Keratinocyte (primary cell): ENCODE data around the gene FGF7. TPM values are rescaled to one million over a fixed set of nuclear protein-coding genes. Genes with fewer than 3 reads are reported as not detected.
"Not testable (repeated sequence)": the region's sequence is repeated elsewhere in the genome, so short reads cannot be mapped to it uniquely, and the experiment has no call there.

ENCODE experiments used
- DNase-seq: peaks from one replicate; pipeline ENCODE4 v3.0.0-alpha.2; 2011; ENCODE audit warnings: low read depth, missing footprints, low spot score
- FAIRE-seq: peaks from 2 replicates; lab custom pipeline; 2011; peaks lifted over from hg19 to GRCh38; lab: Jason Lieb, UNC
- H2AFZ ChIP-seq: 2 replicates; pipeline ENCODE4 v1.6.0; 2012; ENCODE audit warnings: low read length, control low read depth, inconsistent platforms; ENCODE audit not compliant: control insufficient read depth
- H3K27ac ChIP-seq: 2 replicates; pipeline ENCODE4 v1.5.1; 2011; ENCODE audit warnings: low read length; ENCODE audit not compliant: control insufficient read depth, insufficient read depth
- H3K27me3 ChIP-seq: 3 replicates; pipeline ENCODE4 v1.6.0; 2011; ENCODE audit warnings: low read length; ENCODE audit not compliant: control insufficient read depth, insufficient read depth; ENCODE audit errors: extremely low read depth
- H3K36me3 ChIP-seq, 2 experiments: 2 replicates in 1 of 2; 3 replicates in 1 of 2; pipeline ENCODE4 v1.5.1; 2011; ENCODE audit warnings: low read length in 2 of 2, mild to moderate bottlenecking in 1 of 2; ENCODE audit not compliant: control insufficient read depth in 2 of 2, insufficient read depth in 2 of 2; ENCODE audit errors: extremely low read depth in 1 of 2
- H3K4me1 ChIP-seq: 3 replicates; pipeline ENCODE4 v1.5.1; 2011; ENCODE audit warnings: low read length; ENCODE audit not compliant: control insufficient read depth, insufficient read depth; ENCODE audit errors: extremely low read depth
- H3K4me2 ChIP-seq: 3 replicates; pipeline ENCODE4 v1.6.0; 2011; ENCODE audit warnings: low read depth, low read length; ENCODE audit not compliant: control insufficient read depth, insufficient read depth; ENCODE audit errors: extremely low read depth
- H3K4me3 ChIP-seq, 3 experiments: fragments of 200-600 bp in 1 of 3; sonication (generic) in 1 of 3; 2 replicates in 2 of 3; 3 replicates in 1 of 3; pipeline ENCODE4 v1.5.1; 2011 to 2016; ENCODE audit warnings: low read length in 3 of 3, mild to moderate bottlenecking in 3 of 3, control low read depth in 2 of 3, inconsistent platforms in 1 of 3, low read depth in 1 of 3, mixed read lengths in 1 of 3, mixed run types in 1 of 3, moderate library complexity in 1 of 3; ENCODE audit not compliant: control insufficient read depth in 2 of 3, insufficient read depth in 2 of 3; ENCODE audit errors: extremely low read depth in 1 of 3
- H3K79me2 ChIP-seq: 2 replicates; pipeline ENCODE4 v1.6.0; 2012; ENCODE audit warnings: low read length; ENCODE audit not compliant: control insufficient read depth, insufficient read depth
- H3K9ac ChIP-seq: 3 replicates; pipeline ENCODE4 v1.6.0; 2011; ENCODE audit warnings: low read length; ENCODE audit not compliant: control insufficient read depth, insufficient read depth; ENCODE audit errors: extremely low read depth
- H3K9me1 ChIP-seq: 3 replicates; pipeline ENCODE4 v1.6.0; 2011; ENCODE audit warnings: low read length; ENCODE audit not compliant: control insufficient read depth, insufficient read depth; ENCODE audit errors: extremely low read depth
- H3K9me3 ChIP-seq: 2 replicates; pipeline ENCODE4 v1.5.1; 2012; ENCODE audit warnings: low read depth, low read length; ENCODE audit not compliant: control insufficient read depth
- H4K20me1 ChIP-seq: 3 replicates; pipeline ENCODE4 v1.6.0; 2011; ENCODE audit warnings: low read length; ENCODE audit not compliant: control insufficient read depth, insufficient read depth; ENCODE audit errors: extremely low read depth
- CTCF ChIP-seq, 3 experiments: IDR thresholded peaks in 1 of 3; conservative IDR thresholded peaks in 1 of 3; optimal IDR thresholded peaks in 1 of 3; 2 replicates in 2 of 3; 3 replicates in 1 of 3; pipeline versions ENCODE3 to v1.5.1; 2011; ENCODE audit warnings: low read length in 3 of 3, mild to moderate bottlenecking in 3 of 3, moderate library complexity in 2 of 3, control low read depth in 1 of 3, inconsistent platforms in 1 of 3; ENCODE audit not compliant: insufficient read depth in 2 of 3; ENCODE audit errors: extremely low read depth in 1 of 3
- EZH2 ChIP-seq: IDR thresholded peaks from one replicate; pipeline ENCODE4 v1.6.1; 2012; ENCODE audit warnings: inconsistent platforms, mild to moderate bottlenecking, low read length, moderate library complexity
- dilution Hi-C: fragments of 300-500 bp; cut with MboI; formaldehyde crosslinking; loops from one replicate; pipeline ENCODE4 v1.7.0; 2020; ENCODE audit warnings: low sequenced_read_pairs; ENCODE audit not compliant: extremely low pct_ligation_motif_present
- polyA plus RNA-seq, 5 experiments: library from polyadenylated mRNA; depleted of rRNA in 3 of 5; stranded (reverse) in 3 of 5; stranded (forward) in 1 of 5; unstranded in 1 of 5; fragments of >200 nt; gene quantifications; 1 replicate in 1 of 5; 2 replicates in 3 of 5; 3 replicates in 1 of 5; pipeline versions ENCODE4 v1.2.1 to v1.2.3, GENCODE V29; 2011 to 2012; ENCODE audit warnings: missing spikeins in 2 of 5, low read depth in 1 of 5, low replicate concordance in 1 of 5

Gene FGF7
- polyA plus RNA-seq, 1 donor (not counting 4 experiments of a cell fraction or from before 2014, with no cell fraction given) = not detected

- dilution Hi-C loops = no loop called here
- FAIRE-seq = no peak
Observed at GRCh38 chr15:49506341-49506740, 83.3 kb downstream of the FGF7 start.

DNA sequence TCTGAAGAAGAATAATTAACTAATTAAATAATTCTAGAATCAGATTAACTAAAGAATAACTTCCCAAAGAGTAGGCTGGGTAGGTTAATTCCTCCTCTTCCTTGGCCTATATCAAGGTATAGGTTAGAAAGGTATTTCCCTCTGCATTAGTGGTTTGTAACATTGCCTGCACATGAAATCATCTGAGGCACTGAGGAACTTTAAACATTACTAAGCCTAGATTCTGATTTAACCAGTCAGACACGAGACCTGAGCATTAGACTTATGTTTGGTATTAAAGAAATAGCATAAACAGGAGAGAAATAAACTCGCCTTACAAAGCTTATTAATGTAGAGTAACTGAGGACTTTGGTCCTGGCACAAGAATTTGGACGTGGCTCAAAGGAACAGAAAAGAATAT is 84.2 kb downstream of the FGF7 start:
- FAIRE-seq = peak; percentile 29
- H3K27ac ChIP-seq = no peak overlapping the region
- dilution Hi-C loops = no loop called here

More at GRCh38 chr15:49506341-49506740, 83.3 kb downstream of the FGF7 start:
- H4K20me1 ChIP-seq = no peaks in the 10 kb centered on the region
- H3K9me1 ChIP-seq = no peaks in the 10 kb centered on the region
- H3K27ac ChIP-seq = no peak overlapping the region
- TF ChIP-seq CTCF (optimal IDR thresholded peaks at IDR 0.05 in 1 of 3, IDR thresholded peaks at IDR 0.05 in 1 of 3, conservative IDR thresholded peaks at IDR 0.05 in 1 of 3; ENCODE audit: extremely low read depth in 1 of 3, insufficient read depth in 2 of 3, low read length in 3 of 3) (no peak), EZH2 (no peak)
- no peak overlapping the region for H3K4me2 ChIP-seq
- H3K4me1 ChIP-seq = peaks cover 5% of the 10 kb centered on the region
- no peak overlapping the region for H3K4me3 ChIP-seq
- H3K9ac ChIP-seq = no peak overlapping the region
- no peaks in the 10 kb centered on the region for H3K79me2 ChIP-seq
- no peaks in the 10 kb centered on the region for H3K9me3 ChIP-seq
- DNase-seq = peak; percentile 76
- no peak overlapping the region for H2AFZ ChIP-seq
- no peaks in the 10 kb centered on the region for H3K27me3 ChIP-seq
- H3K36me3 ChIP-seq = no peaks in the 10 kb centered on the region

GRCh38 chr15:49512739-49513138 is 89.7 kb downstream of the FGF7 start:
- FAIRE-seq, dilution Hi-C loops, H4K20me1 ChIP-seq, H3K27ac ChIP-seq, H3K79me2 ChIP-seq, H3K9me1 ChIP-seq, H3K4me1 ChIP-seq, H3K9me3 ChIP-seq, H3K9ac ChIP-seq, H3K4me3 ChIP-seq, H2AFZ ChIP-seq, H3K27me3 ChIP-seq, H3K4me2 ChIP-seq, H3K36me3 ChIP-seq, DNase-seq: not testable (repeated sequence)

More for the DNA sequence above, 84.2 kb downstream of the FGF7 start:
- Histone ChIP-seq H4K20me1 (no peaks in the 10 kb centered on the region), H3K9ac (no peak overlapping the region), H3K36me3 (no peaks in the 10 kb centered on the region), H3K9me3 (no peaks in the 10 kb centered on the region), H2AFZ (no peak overlapping the region), H3K9me1 (no peaks in the 10 kb centered on the region), H3K4me1 (peaks cover 5% of the 10 kb centered on the region), H3K27me3 (no peaks in the 10 kb centered on the region), H3K79me2 (no peaks in the 10 kb centered on the region), H3K4me3 (no peak overlapping the region), H3K4me2 (no peak overlapping the region)
- TF ChIP-seq CTCF (optimal IDR thresholded peaks at IDR 0.05 in 1 of 3, IDR thresholded peaks at IDR 0.05 in 1 of 3, conservative IDR thresholded peaks at IDR 0.05 in 1 of 3; ENCODE audit: extremely low read depth in 1 of 3, insufficient read depth in 2 of 3, low read length in 3 of 3) (no peak), EZH2 (no peak)
- DNase-seq = no peak
